Stomach smooth muscle (tissue), 2 donors: ENCODE data around the gene WDR47.
"Not testable (repeated sequence)": the region's sequence is repeated elsewhere in the genome, so short reads cannot be mapped to it uniquely, and the experiment has no call there.

Experiments used
- H3K27ac ChIP-seq: one replicate; pipeline ENCODE4 v1.7.0; 2013; ENCODE audit warnings: mild to moderate bottlenecking, low read length, inconsistent platforms
- H3K27me3 ChIP-seq, 2 donors: one replicate each; pipeline ENCODE4 v1.7.0; 2013; ENCODE audit warnings: low read length in 2 of 2; ENCODE audit not compliant: insufficient read depth in 2 of 2, control insufficient read depth in 1 of 2
- H3K36me3 ChIP-seq, 2 donors: one replicate each; pipeline ENCODE4 v1.7.0; 2013; ENCODE audit warnings: low read length in 2 of 2; ENCODE audit not compliant: control insufficient read depth in 2 of 2, insufficient read depth in 2 of 2
- H3K4me1 ChIP-seq: one replicate; pipeline ENCODE4 v1.7.0; 2013; ENCODE audit warnings: low read length; ENCODE audit not compliant: control insufficient read depth, insufficient read depth
- H3K4me3 ChIP-seq, 2 donors: one replicate each; pipeline ENCODE4 v1.7.0; 2013; ENCODE audit warnings: low read length in 2 of 2
- H3K9ac ChIP-seq, 2 donors: one replicate each; pipeline ENCODE4 v1.7.0; 2013; ENCODE audit warnings: low read length in 2 of 2, mild to moderate bottlenecking in 1 of 2
- H3K9me3 ChIP-seq, 2 donors: one replicate each; pipeline ENCODE4 v1.7.0; 2013; ENCODE audit warnings: low read length in 2 of 2; ENCODE audit not compliant: control insufficient read depth in 2 of 2
- donor health status: healthy.
- donor health status: Pancreatic carcinoma.

WDR47 gene

DNA sequence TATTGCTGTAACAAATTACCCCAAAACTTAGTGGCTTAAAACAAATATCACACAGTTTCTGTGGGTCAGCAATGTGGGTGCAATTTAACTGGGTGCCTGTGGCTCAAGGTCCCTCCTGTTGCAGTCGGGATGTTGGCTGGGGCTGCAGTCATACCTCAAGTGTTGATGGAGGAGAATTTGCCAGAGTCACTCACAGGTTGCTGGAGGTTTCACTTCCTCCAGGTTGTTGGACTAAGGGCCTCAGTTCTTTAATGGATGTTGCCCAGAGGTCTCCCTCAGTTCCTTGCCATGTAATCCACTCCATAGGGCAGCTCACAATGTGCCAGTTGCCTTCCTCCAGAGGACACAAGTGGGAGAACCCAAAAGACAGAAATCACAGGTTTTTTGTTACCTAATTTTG, 36.4 kb upstream of the WDR47 start:
- Histone ChIP-seq H3K9ac (no peak overlapping the region), H3K9me3 (no peaks in the 10 kb centered on the region), H3K27ac (no peak overlapping the region), H3K36me3 (no peaks in the 10 kb centered on the region), H3K27me3 (no peaks in the 10 kb centered on the region), H3K4me3 (no peak overlapping the region), H3K4me1 (peaks cover 2% of the 10 kb centered on the region)

- no peaks in the 10 kb centered on the region for H3K36me3 ChIP-seq
- H3K4me1 ChIP-seq: peaks cover 2% of the 10 kb centered on the region
- peak within 1 kb of the TSS; percentile 97 for H3K27ac ChIP-seq
- no peaks in the 10 kb centered on the region for H3K9me3 ChIP-seq
- peak within 1 kb of the TSS; percentile 92 to 99 for H3K9ac ChIP-seq
- no peaks in the 10 kb centered on the region for H3K27me3 ChIP-seq
- peak within 1 kb of the TSS; percentile 91 to 100 for H3K4me3 ChIP-seq
Measured at GRCh38 chr1:109075531-109076490, 33.9 kb upstream of the WDR47 start, which contains the start of gene TAF13. Gene TAF13, minus strand, starts transcription at chr1:109076003. Its CDS starts 56 bp downstream, at chr1:109075947.

- Histone ChIP-seq H3K9me3 (no peaks in the 10 kb centered on the region), H3K36me3 (peaks cover 9 to 12% of the 10 kb centered on the region in 2 donors), H3K4me1 (no peaks in the 10 kb centered on the region), H3K27me3 (no peaks in the 10 kb centered on the region), H3K4me3 (no peak overlapping the region), H3K27ac (no peak overlapping the region), H3K9ac (no peak overlapping the region)
Measured at GRCh38 chr1:109069294-109069693, 27.4 kb upstream of the WDR47 start.

GRCh38 chr1:109067883-109068282, 26.0 kb upstream of the WDR47 start:
- H3K36me3 ChIP-seq: peaks cover 9 to 19% of the 10 kb centered on the region in 2 donors
- H3K9ac ChIP-seq: no peak overlapping the region
- no peak overlapping the region for H3K4me3 ChIP-seq
- no peaks in the 10 kb centered on the region for H3K4me1 ChIP-seq
- H3K9me3 ChIP-seq: no peaks in the 10 kb centered on the region
- no peaks in the 10 kb centered on the region for H3K27me3 ChIP-seq
- no peak overlapping the region for H3K27ac ChIP-seq

DNA sequence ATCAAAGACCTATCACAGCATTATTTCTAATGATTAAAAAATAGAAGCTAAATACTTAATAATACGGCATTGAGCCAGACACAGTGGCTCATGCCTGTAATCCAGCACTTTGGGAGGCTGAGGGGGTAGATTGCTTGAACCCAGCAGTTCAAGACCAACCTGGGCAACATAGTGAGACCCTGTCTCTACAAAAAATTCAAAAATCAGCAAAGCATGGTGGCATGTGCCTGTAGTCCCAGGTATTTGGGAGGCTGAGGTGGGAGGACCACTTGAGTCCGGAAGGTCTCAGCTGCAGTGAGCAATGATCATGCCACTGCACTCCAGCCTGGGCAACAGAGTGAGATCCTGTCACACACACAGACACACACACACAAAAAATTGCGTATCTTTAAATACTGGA, 23.2 kb upstream of the WDR47 start:
- Histone ChIP-seq H3K9me3 (no peaks in the 10 kb centered on the region), H3K36me3 (peaks cover 9 to 19% of the 10 kb centered on the region in 2 donors), H3K4me1 (no peaks in the 10 kb centered on the region), H3K4me3 (no peak overlapping the region), H3K27ac (no peak overlapping the region), H3K27me3 (no peaks in the 10 kb centered on the region), H3K9ac (no peak overlapping the region)

DNA sequence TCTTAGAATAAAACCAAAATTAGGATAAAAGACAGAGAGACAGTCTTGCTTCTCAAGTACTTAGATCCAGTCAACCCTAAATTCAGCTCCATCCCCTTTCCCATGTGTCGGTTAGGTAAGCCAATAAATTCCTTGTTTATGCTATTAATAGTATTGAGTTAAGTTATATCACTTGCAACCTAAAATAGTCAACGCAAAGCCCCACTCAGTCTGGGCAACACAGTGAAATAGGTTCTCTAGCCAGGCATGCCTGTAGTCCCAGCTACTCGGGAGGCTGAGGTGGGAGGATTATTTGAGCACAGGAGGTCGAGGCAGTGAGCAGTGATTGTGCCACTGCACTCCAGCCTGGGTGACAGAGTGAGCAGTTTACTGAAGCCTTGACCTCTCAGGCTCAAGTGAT, 19.3 kb upstream of the WDR47 start:
- Histone ChIP-seq H3K9ac (no peak overlapping the region), H3K27ac (no peak overlapping the region), H3K36me3 (peaks cover 4 to 10% of the 10 kb centered on the region in 2 donors), H3K4me1 (no peaks in the 10 kb centered on the region), H3K9me3 (no peaks in the 10 kb centered on the region), H3K27me3 (no peaks in the 10 kb centered on the region), H3K4me3 (no peak overlapping the region)

DNA sequence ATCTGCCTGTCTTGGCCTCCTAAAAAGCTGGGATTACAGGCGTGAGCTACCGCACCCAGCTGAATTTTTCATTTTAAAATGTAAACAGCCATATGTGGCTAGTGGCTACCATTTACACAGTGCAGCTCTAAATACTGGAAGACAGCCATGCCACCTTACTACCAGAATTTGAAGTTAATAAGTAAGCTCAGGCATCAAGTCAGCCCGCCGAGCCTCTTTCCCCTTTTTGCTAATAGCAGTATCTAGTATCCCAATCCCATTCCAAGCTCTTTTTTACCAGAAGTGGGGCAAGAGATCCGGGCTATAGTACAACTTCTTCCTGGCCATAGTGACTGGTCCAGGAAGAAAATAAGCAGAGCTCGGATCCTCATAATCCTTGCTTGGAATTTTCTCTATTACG, 18.8 kb upstream of the WDR47 start:
- H3K4me3 ChIP-seq: no peak overlapping the region
- peaks cover 4 to 10% of the 10 kb centered on the region in 2 donors for H3K36me3 ChIP-seq
- no peaks in the 10 kb centered on the region for H3K9me3 ChIP-seq
- H3K27me3 ChIP-seq: no peaks in the 10 kb centered on the region
- no peak overlapping the region for H3K9ac ChIP-seq
- no peak overlapping the region for H3K27ac ChIP-seq
- no peaks in the 10 kb centered on the region for H3K4me1 ChIP-seq

DNA sequence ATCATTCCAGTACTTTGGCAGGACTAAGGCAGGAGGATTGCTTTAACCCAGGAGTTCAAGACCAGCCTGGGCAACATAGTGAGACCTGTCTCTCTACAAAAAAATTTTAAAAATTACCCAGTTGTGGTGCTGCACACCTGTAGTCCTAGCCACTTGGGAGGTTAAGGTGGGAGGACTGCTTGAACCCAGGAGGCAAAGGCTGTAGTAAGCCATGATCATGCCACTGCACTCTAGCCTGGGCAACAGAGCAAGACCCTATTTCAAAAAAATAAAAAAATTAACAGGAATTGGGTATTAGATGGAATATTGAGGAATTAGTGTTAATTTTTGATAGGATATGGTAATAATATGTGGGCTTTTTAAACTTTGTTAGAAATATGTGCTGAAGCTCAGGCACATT, 17.1 kb upstream of the WDR47 start:
- Histone ChIP-seq H3K27me3 (no peaks in the 10 kb centered on the region), H3K4me1 (no peaks in the 10 kb centered on the region), H3K36me3 (peaks cover 0 to 4% of the 10 kb centered on the region in 2 donors), H3K9me3 (no peaks in the 10 kb centered on the region), H3K9ac (no peak overlapping the region), H3K4me3 (no peak overlapping the region), H3K27ac (no peak overlapping the region)

DNA sequence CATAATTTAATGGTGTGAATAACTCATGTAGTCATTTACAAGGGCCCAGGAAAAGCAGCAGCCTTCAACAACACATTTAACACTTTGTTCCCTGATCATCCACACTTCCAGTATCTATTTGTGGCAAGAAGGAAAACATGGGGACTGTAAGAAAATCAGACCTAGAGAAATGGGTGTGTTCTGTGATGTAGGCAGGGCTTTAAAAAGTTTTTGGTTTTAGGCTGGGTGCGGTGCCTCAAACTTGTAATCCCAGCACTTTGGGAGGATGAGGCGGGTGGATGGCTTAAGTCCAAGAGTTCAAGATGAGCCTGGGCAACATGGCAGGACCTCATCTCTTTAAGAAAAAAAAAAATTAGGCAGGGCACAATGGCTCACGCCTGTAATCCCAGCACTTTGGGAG, 14.2 kb upstream of the WDR47 start:
- Histone ChIP-seq H3K27ac (no peak overlapping the region), H3K9me3 (no peaks in the 10 kb centered on the region), H3K4me1 (no peaks in the 10 kb centered on the region), H3K27me3 (no peaks in the 10 kb centered on the region), H3K36me3 (no peaks in the 10 kb centered on the region), H3K9ac (no peak overlapping the region), H3K4me3 (no peak overlapping the region)

GRCh38 chr1:109052145-109052544, 10.2 kb upstream of the WDR47 start:
- H3K36me3 ChIP-seq: not testable (repeated sequence)

More at GRCh38 chr1:109052145-109052544, 10.2 kb upstream of the WDR47 start:
- not testable (repeated sequence) for H3K9ac ChIP-seq, H3K4me1 ChIP-seq, H3K27ac ChIP-seq, H3K9me3 ChIP-seq, H3K27me3 ChIP-seq, H3K4me3 ChIP-seq
